Lower leg skin (tissue), 4 donors: Measurements from ENCODE around the gene ZSWIM9. TPM values are rescaled to one million over a fixed set of nuclear protein-coding genes. Genes with fewer than 3 reads are reported as not detected.

Experiments
- DNase-seq, 2 donors: peaks; one replicate each; pipeline ENCODE4 v3.0.0-alpha.2; 2019; ENCODE audit warnings: low spot score in 2 of 2
- H3K4me3 ChIP-seq: fragments of 200-600 bp; sonication (generic); 2 replicates; pipeline ENCODE4 v1.5.1; 2017; ENCODE audit warnings: mild to moderate bottlenecking, low read depth; ENCODE audit not compliant: poor library complexity, severe bottlenecking
- CTCF ChIP-seq, 3 donors: fragments of 450-650 bp; IDR thresholded peaks; one replicate each; pipeline ENCODE4 v1.5.1; 2016; ENCODE audit warnings: antibody characterized with exemption in 3 of 3, mild to moderate bottlenecking in 3 of 3, moderate library complexity in 2 of 3
- POLR2A ChIP-seq, 2 donors: fragments of 450-650 bp; IDR thresholded peaks; one replicate each; pipeline ENCODE4 v1.6.1; 2016 to 2017; ENCODE audit warnings: antibody characterized with exemption in 2 of 2, mild to moderate bottlenecking in 1 of 2, moderate library complexity in 1 of 2
- WGBS, 2 donors: methylation state at CpG; one replicate each; pipeline ENCODE4 v1.1.5; 2018; 5-methylcytosine and 5-hydroxymethylcytosine counted together
- intact Hi-C: fragments of 100-400 bp; cut with DNase I; formaldehyde crosslinking; loops from one replicate; pipeline ENCODE4 v1.15.0; 2023; ENCODE audit warnings: low total_unique reads
- total RNA-seq, 4 donors: library from RNA; depleted of rRNA; stranded (reverse); fragments of >200 nt; gene quantifications; one replicate each; pipeline ENCODE4 v1.1.0, GENCODE V29; 2016

Gene ZSWIM9
- total RNA-seq, 4 donors from 2014 or later = 5.5 to 9.9 (median 6.9) TPM

GRCh38 chr19:48186015-48186414 is 15.5 kb downstream of the ZSWIM9 start:
- no peak overlapping the region for H3K4me3 ChIP-seq
- TF ChIP-seq POLR2A (IDR thresholded peaks at IDR 0.05) (no peak), CTCF (IDR thresholded peaks at IDR 0.05) (no peak)
- DNase-seq = peak in 1 of 2 donors; percentile 13
- intact Hi-C loops = no loop called here
- 92 to 94% methylated on average over 5 of the region's 5 CpGs for WGBS, 2 donors

- WGBS, 2 donors = 73 to 85% methylated on average over 8 of the region's 8 CpGs
- no peak for TF ChIP-seq POLR2A (IDR thresholded peaks at IDR 0.05)
- no peak for TF ChIP-seq CTCF (IDR thresholded peaks at IDR 0.05)
- peak in 1 of 2 donors; percentile 63 for DNase-seq
- no peak overlapping the region for H3K4me3 ChIP-seq
- intact Hi-C loops = no loop called here
These were observed 16.1 kb downstream of the ZSWIM9 start for GRCh38 chr19:48186541-48186991.

GRCh38 chr19:48190288-48190884 is 19.9 kb downstream of the ZSWIM9 start:
- 62 to 63% methylated on average over 13 of the region's 13 CpGs for WGBS, 2 donors
- H3K4me3 ChIP-seq = no peak overlapping the region
- no peak for TF ChIP-seq POLR2A (IDR thresholded peaks at IDR 0.05)
- TF ChIP-seq CTCF (IDR thresholded peaks at IDR 0.05) = no peak
- peak in 1 of 2 donors; percentile 77 for DNase-seq
- intact Hi-C loops = no loop called here

- no peak for DNase-seq
- no peak overlapping the region for H3K4me3 ChIP-seq
- intact Hi-C loops = no loop called here
- TF ChIP-seq CTCF (IDR thresholded peaks at IDR 0.05) (no peak), POLR2A (IDR thresholded peaks at IDR 0.05) (no peak)
- WGBS, 2 donors = 90 to 91% methylated on average over 3 of the region's 3 CpGs
These were observed 20.4 kb downstream of the ZSWIM9 start for GRCh38 chr19:48190885-48191284.

GRCh38 chr19:48192750-48193149 is 22.3 kb downstream of the ZSWIM9 start:
- no peak for TF ChIP-seq CTCF (IDR thresholded peaks at IDR 0.05)
- TF ChIP-seq POLR2A (IDR thresholded peaks at IDR 0.05) = no peak
- DNase-seq = peak in 1 of 2 donors; percentile 18
- WGBS, 2 donors = 88 to 97% methylated on average over 7 of the region's 7 CpGs
- intact Hi-C loops = no loop called here
- H3K4me3 ChIP-seq = no peak overlapping the region
